SK-N-SH (cell line): ENCODE results near the gene IGSF11. TPM values are rescaled to one million over a fixed set of nuclear protein-coding genes. Genes with fewer than 3 reads are reported as not detected.

Experiments
- CTCF ChIA-PET: fragments of 300-600, 350-600 bp; formaldehyde crosslinking; extraction: SDS; loops from one replicate; lab custom pipeline; 2021; lab: Yijun Ruan, JAX
- POLR2A ChIA-PET: fragments of 350-600 bp; sonication (Branson Sonifier 250); formaldehyde crosslinking; extraction: SDS; loops from one replicate; lab custom pipeline; 2020; ENCODE audit warnings: antibody characterized with exemption, inconsistent platforms; lab: Yijun Ruan, JAX
- DNase-seq: peaks from one replicate; pipeline ENCODE4 v3.0.0; 2012
- H2AFZ ChIP-seq: fragments of 200-600 bp; sonication (generic); 2 replicates; pipeline ENCODE4 v1.8.1; 2016; ENCODE audit warnings: antibody characterized with exemption, mild to moderate bottlenecking, low read depth
- H3F3A ChIP-seq: fragments of 200-600 bp; sonication (generic); replicated peaks from 2 replicates; pipeline ENCODE3; 2016; ENCODE audit warnings: antibody characterized with exemption, mild to moderate bottlenecking; ENCODE audit not compliant: insufficient read depth
- H3K27ac ChIP-seq, 2 experiments: fragments of 200-500 bp in 1 of 2; fragments of 200-600 bp in 1 of 2; sonication (Bioruptor generic) in 1 of 2; sonication (generic), shearing (Covaris generic) in 1 of 2; 2 replicates each; pipeline versions ENCODE4 v1.5.1 to v1.6.1; 2014 to 2016; ENCODE audit warnings: low read depth in 2 of 2, inconsistent platforms in 1 of 2, low read length in 1 of 2, mild to moderate bottlenecking in 1 of 2, mixed read lengths in 1 of 2
- H3K27me3 ChIP-seq: fragments of 200-600 bp; sonication (generic), shearing (Covaris generic); 2 replicates; pipeline ENCODE4 v1.6.1; 2016; ENCODE audit warnings: mixed run types; ENCODE audit not compliant: insufficient read depth
- H3K36me3 ChIP-seq, 2 experiments: fragments of 200-500 bp in 1 of 2; fragments of 200-600 bp in 1 of 2; sonication (Bioruptor generic) in 1 of 2; sonication (generic) in 1 of 2; replicated peaks in 1 of 2; 2 replicates each; pipeline versions ENCODE3 to v1.5.1; 2014 to 2016; ENCODE audit warnings: low read length in 1 of 2, mild to moderate bottlenecking in 1 of 2; ENCODE audit not compliant: insufficient read depth in 2 of 2, control insufficient read depth in 1 of 2
- H3K4me1 ChIP-seq, 2 experiments: fragments of 200-500 bp in 1 of 2; fragments of 200-600 bp in 1 of 2; sonication (Bioruptor generic) in 1 of 2; sonication (generic), shearing (Covaris generic) in 1 of 2; 2 replicates each; pipeline versions ENCODE4 v1.5.1 to v1.6.1; 2014 to 2016; ENCODE audit warnings: low read depth in 1 of 2, low read length in 1 of 2, mixed run types in 1 of 2; ENCODE audit not compliant: insufficient read depth in 2 of 2, control insufficient read depth in 1 of 2
- H3K4me2 ChIP-seq: fragments of 200-600 bp; sonication (generic), shearing (Covaris generic); 2 replicates; pipeline ENCODE4 v1.6.1; 2017; ENCODE audit warnings: mixed run types
- H3K4me3 ChIP-seq, 2 experiments: fragments of 200-500 bp in 1 of 2; fragments of 200-600 bp in 1 of 2; sonication (Bioruptor generic) in 1 of 2; sonication (generic), shearing (Covaris generic) in 1 of 2; 2 replicates each; pipeline versions ENCODE4 v1.5.1 to v1.8.1; 2014 to 2016; ENCODE audit warnings: low read depth in 2 of 2, inconsistent platforms in 1 of 2, low read length in 1 of 2, mild to moderate bottlenecking in 1 of 2, mixed read lengths in 1 of 2, moderate library complexity in 1 of 2
- H3K79me2 ChIP-seq: fragments of 200-600 bp; sonication (generic); 2 replicates; pipeline ENCODE4 v1.8.1; 2017; ENCODE audit warnings: mild to moderate bottlenecking; ENCODE audit not compliant: insufficient read depth
- H3K9ac ChIP-seq: fragments of 200-600 bp; sonication (generic); 2 replicates; pipeline ENCODE4 v1.6.1; 2017; ENCODE audit warnings: mixed run types
- H3K9me2 ChIP-seq: fragments of 200-600 bp; sonication (generic); 2 replicates; pipeline ENCODE4 v1.6.1; 2017; ENCODE audit warnings: mixed run types
- H3K9me3 ChIP-seq: fragments of 200-600 bp; sonication (generic); 2 replicates; pipeline ENCODE4 v1.6.1; 2017; ENCODE audit warnings: mixed run types, mild to moderate bottlenecking, moderate library complexity
- H4K20me1 ChIP-seq: fragments of 200-600 bp; sonication (generic); 2 replicates; pipeline ENCODE4 v1.6.1; 2017; ENCODE audit warnings: mild to moderate bottlenecking, mixed run types; ENCODE audit not compliant: insufficient read depth
- CHD2 ChIP-seq: fragments of 150-350 bp; IDR thresholded peaks from 2 replicates; pipeline ENCODE4 v1.6.1; 2018; ENCODE audit warnings: low read length; ENCODE audit not compliant: partially characterized antibody
- ELF1 ChIP-seq: IDR thresholded peaks from 2 replicates; pipeline ENCODE4 v1.4.0; 2012
- EZH2phosphoT487 ChIP-seq: fragments of 200-600 bp; sonication (generic); IDR thresholded peaks from 2 replicates; pipeline ENCODE4 v1.6.1; 2017; ENCODE audit warnings: low read depth, mixed run types, mild to moderate bottlenecking, antibody characterized with exemption, moderate library complexity, borderline replicate concordance
- FOSL2 ChIP-seq: IDR thresholded peaks from 2 replicates; pipeline ENCODE4 v1.4.0; 2012; ENCODE audit warnings: low read depth, mild to moderate bottlenecking, moderate library complexity, borderline replicate concordance
- FOXM1 ChIP-seq: IDR thresholded peaks from 2 replicates; pipeline ENCODE4 v1.4.0; 2012; ENCODE audit warnings: low read depth, mild to moderate bottlenecking
- IRF3 ChIP-seq: fragments of 150-350 bp; IDR thresholded peaks from 2 replicates; pipeline ENCODE4 v1.6.1; 2016; ENCODE audit warnings: mild to moderate bottlenecking, low read depth, low read length
- MAX ChIP-seq: IDR thresholded peaks from 2 replicates; pipeline ENCODE4 v1.4.0; 2012; ENCODE audit warnings: low read depth
- MEF2A ChIP-seq: IDR thresholded peaks from 2 replicates; pipeline ENCODE4 v1.4.0; 2012; ENCODE audit warnings: low read depth, borderline replicate concordance
- PBX3 ChIP-seq: IDR thresholded peaks from 2 replicates; pipeline ENCODE4; 2012
- RAD21 ChIP-seq: IDR thresholded peaks from 2 replicates; pipeline ENCODE4 v1.6.1; 2012; ENCODE audit warnings: mild to moderate bottlenecking, low read length
- RCOR1 ChIP-seq: fragments of 150-350 bp; IDR thresholded peaks from 2 replicates; pipeline ENCODE4 v1.6.1; 2017; ENCODE audit warnings: antibody characterized with exemption, low read length
- REST ChIP-seq: IDR thresholded peaks from 2 replicates; pipeline ENCODE4 v1.6.1; 2012; ENCODE audit warnings: mild to moderate bottlenecking, low read depth, low read length, moderate library complexity
- RFX5 ChIP-seq: IDR thresholded peaks from 2 replicates; pipeline ENCODE4 v1.6.1; 2012; ENCODE audit warnings: mild to moderate bottlenecking, improper control_type of control experiment, low read length
- TAF1 ChIP-seq: IDR thresholded peaks from 2 replicates; pipeline ENCODE4 v1.6.1; 2012; ENCODE audit warnings: low read depth, mild to moderate bottlenecking, low read length, moderate library complexity, borderline replicate concordance
- TCF12 ChIP-seq: IDR thresholded peaks from 2 replicates; pipeline ENCODE4 v1.4.0; 2012
- USF1 ChIP-seq: IDR thresholded peaks from 2 replicates; pipeline ENCODE4 v1.4.0; 2012; ENCODE audit warnings: low read depth, borderline replicate concordance
- USF2 ChIP-seq: fragments of 150-350 bp; IDR thresholded peaks from 2 replicates; pipeline ENCODE4 v1.6.1; 2017; ENCODE audit warnings: antibody characterized with exemption, low read length, low read depth, borderline replicate concordance
- ZBTB33 ChIP-seq: IDR thresholded peaks from 2 replicates; pipeline ENCODE4 v1.4.0; 2012; ENCODE audit warnings: low read depth, borderline replicate concordance
- WGBS: methylation state at CpG from one replicate; pipeline ENCODE4 v1.1.6; 2017; ENCODE audit warnings: low lambda C conversion rate; 5-methylcytosine and 5-hydroxymethylcytosine counted together
- polyA plus RNA-seq, 3 experiments: library from polyadenylated mRNA; depleted of rRNA; stranded (reverse); fragments of >200 nt; gene quantifications; 2 replicates each; pipeline ENCODE4 v1.2.3, GENCODE V29; 2012

Gene IGSF11
- polyA plus RNA-seq, 1 of the 3 experiments (the other 2 are of a cell fraction) = 0.07 TPM

GRCh38 chr3:119011528-119011927 lies 23.1 kb downstream of the IGSF11 start:
- no peak for TF ChIP-seq MAX
- no peak for TF ChIP-seq RFX5
- TF ChIP-seq PBX3 = no peak
- no peak for TF ChIP-seq EZH2phosphoT487
- TF ChIP-seq MEF2A = no peak
- TF ChIP-seq CHD2 = no peak
- TF ChIP-seq USF1 = no peak
- TF ChIP-seq USF2 = no peak
- no peak for TF ChIP-seq FOXM1
- TF ChIP-seq RAD21 = no peak
- TF ChIP-seq REST = no peak
- TF ChIP-seq ZBTB33 = no peak
- TF ChIP-seq ELF1 = no peak
- no peak for TF ChIP-seq RCOR1
- no peak for TF ChIP-seq TAF1
- no peak for TF ChIP-seq TCF12
- TF ChIP-seq IRF3 = no peak
- TF ChIP-seq FOSL2 = no peak
- Histone ChIP-seq H3K4me3 (no peak overlapping the region), H3K9me3 (no peaks in the 10 kb centered on the region), H3K4me2 (no peak overlapping the region), H2AFZ (no peak overlapping the region), H3K36me3 (no peaks in the 10 kb centered on the region), H3K27ac (no peak overlapping the region), H3K9ac (no peak overlapping the region), H3K9me2 (no peaks in the 10 kb centered on the region), H3F3A (no peaks in the 10 kb centered on the region), H3K27me3 (no peaks in the 10 kb centered on the region), H4K20me1 (no peaks in the 10 kb centered on the region), H3K79me2 (no peaks in the 10 kb centered on the region), H3K4me1 (no peaks in the 10 kb centered on the region; a peak in 1 of 4 replicates)
- WGBS = 100% methylated on average over 1 of the region's 1 CpG
- ChIA-PET CTCF (no interaction called here), POLR2A (no interaction called here)
- no peak for DNase-seq
